Tibial artery (tissue), 4 donors: Measurements from ENCODE around the gene CNOT3.
"Not testable (repeated sequence)": the region's sequence is repeated elsewhere in the genome, so short reads cannot be mapped to it uniquely, and the experiment has no call there.

Experiments
- DNase-seq, 2 donors: peaks; one replicate each; pipeline ENCODE4 v3.0.0-alpha.2; 2019
- H3K27ac ChIP-seq, 2 donors: fragments of 200-600 bp; sonication (generic) in 1 of 2; 1 replicate in 1 of 2; 2 replicates in 1 of 2; pipeline ENCODE4 v1.5.1; 2018 to 2019; ENCODE audit warnings: mild to moderate bottlenecking in 1 of 2
- H3K27me3 ChIP-seq, 2 donors: fragments of 200-600 bp; sonication (generic) in 1 of 2; one replicate each; pipeline versions ENCODE4 v1.5.1 to v1.6.0; 2016 to 2019
- H3K36me3 ChIP-seq, 3 donors: fragments of 200-600 bp; sonication (generic) in 2 of 3; one replicate each; pipeline ENCODE4 v1.5.1; 2016 to 2019; ENCODE audit warnings: mild to moderate bottlenecking in 2 of 3
- H3K4me1 ChIP-seq, 4 donors: fragments of 200-600 bp; sonication (generic) in 2 of 4; 1 replicate in 3 of 4; 2 replicates in 1 of 4; pipeline ENCODE4 v1.5.1; 2016 to 2019
- H3K4me3 ChIP-seq, 2 donors: fragments of 200-600 bp; sonication (generic) in 1 of 2; 1 replicate in 1 of 2; 2 replicates in 1 of 2; pipeline ENCODE4 v1.5.1; 2018 to 2019; ENCODE audit warnings: mild to moderate bottlenecking in 2 of 2
- H3K9me3 ChIP-seq, 3 donors: fragments of 200-600 bp; sonication (generic) in 1 of 3; one replicate each; pipeline ENCODE4 v1.5.1; 2016 to 2019
- CTCF ChIP-seq, 2 experiments: fragments of 200-600 bp in 1 of 2; fragments of 450-650 bp in 1 of 2; IDR thresholded peaks; one replicate each; pipeline ENCODE4 v1.5.1; 2017 to 2019; ENCODE audit warnings: antibody characterized with exemption in 2 of 2, mild to moderate bottlenecking in 1 of 2, moderate library complexity in 1 of 2
- intact Hi-C: fragments of 100-400 bp; cut with DNase I; formaldehyde crosslinking; loops from one replicate; pipeline ENCODE4 v1.15.0; 2023; ENCODE audit warnings: low total_unique reads

CNOT3 gene

GRCh38 chr19:54191811-54192453 lies 54.4 kb downstream of the CNOT3 start:
- no peak for DNase-seq
- TF ChIP-seq CTCF (IDR thresholded peaks at IDR 0.05): no peak
- Histone ChIP-seq H3K27ac (peak overlapping the region; percentile 92 to 97), H3K9me3 (no peaks in the 10 kb centered on the region), H3K4me1 (peaks cover 4 to 24% (median 19%) of the 10 kb centered on the region in 4 donors), H3K27me3 (no peaks in the 10 kb centered on the region), H3K36me3 (peaks cover 8 to 32% (median 11%) of the 10 kb centered on the region in 3 donors), H3K4me3 (peak overlapping the region; percentile 71 to 82)
- intact Hi-C loops: no loop called here

DNA sequence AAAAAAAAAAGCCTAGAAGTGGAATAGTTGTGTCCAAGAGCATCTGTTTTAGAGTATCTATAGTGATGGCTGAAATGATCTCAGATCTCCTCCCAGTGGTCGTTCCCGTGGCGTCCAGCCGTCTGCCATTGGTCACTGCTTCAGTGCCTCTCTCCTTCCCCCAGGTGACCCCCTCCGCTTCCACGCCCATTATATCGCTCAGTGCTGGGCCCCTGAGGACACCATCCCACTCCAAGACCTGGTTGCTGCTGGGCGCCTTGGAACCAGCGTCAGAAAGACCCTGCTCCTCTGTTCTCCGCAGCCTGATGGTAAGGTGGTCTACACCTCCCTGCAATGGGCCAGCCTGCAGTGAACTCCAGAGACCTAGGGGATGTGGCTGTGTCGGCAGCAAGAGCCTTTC lies 55.4 kb downstream of the CNOT3 start:
- H3K9me3 ChIP-seq: no peaks in the 10 kb centered on the region
- no peak overlapping the region for H3K4me3 ChIP-seq
- intact Hi-C loops: no loop called here
- H3K27me3 ChIP-seq: no peaks in the 10 kb centered on the region
- no peak overlapping the region for H3K27ac ChIP-seq
- peaks cover 4 to 23% (median 18%) of the 10 kb centered on the region in 4 donors for H3K4me1 ChIP-seq
- no peak for TF ChIP-seq CTCF (IDR thresholded peaks at IDR 0.05)
- DNase-seq: no peak
- H3K36me3 ChIP-seq: peaks cover 8 to 32% (median 11%) of the 10 kb centered on the region in 3 donors

DNA sequence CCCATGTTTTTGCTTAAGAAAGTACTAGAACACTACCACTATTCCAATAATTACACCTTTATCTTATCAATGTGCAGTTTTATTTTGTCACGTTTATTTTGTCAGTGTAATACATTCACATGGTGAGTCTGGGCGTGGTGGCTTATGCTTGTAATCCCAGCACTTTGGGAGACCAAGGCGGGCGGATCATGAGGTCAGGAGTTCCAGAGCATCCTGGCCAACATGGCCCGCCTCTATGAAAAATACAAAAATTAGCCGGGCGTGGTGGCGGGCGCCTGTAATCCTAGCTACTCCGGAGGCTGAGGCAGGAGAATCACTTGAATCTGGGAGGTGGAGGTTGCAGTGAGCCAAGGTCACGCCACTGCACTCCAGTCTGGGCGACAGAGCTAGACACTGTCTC lies 56.9 kb downstream of the CNOT3 start:
- intact Hi-C loops, DNase-seq: not testable (repeated sequence)

GRCh38 chr19:54196536-54196935 lies 59.0 kb downstream of the CNOT3 start:
- no peak for TF ChIP-seq CTCF (IDR thresholded peaks at IDR 0.05)
- Histone ChIP-seq H3K4me1 (peaks cover 0 to 22% (median 13%) of the 10 kb centered on the region in 4 donors), H3K27ac (no peak overlapping the region), H3K36me3 (peaks cover 8 to 32% (median 11%) of the 10 kb centered on the region in 3 donors), H3K27me3 (no peaks in the 10 kb centered on the region), H3K4me3 (no peak overlapping the region), H3K9me3 (no peaks in the 10 kb centered on the region)
- intact Hi-C loops: no loop called here
- no peak for DNase-seq

More for the DNA sequence above, 56.9 kb downstream of the CNOT3 start:
- peaks cover 0 to 12% (median 9%) of the 10 kb centered on the region in 4 donors for H3K4me1 ChIP-seq
- not testable (repeated sequence) for H3K9me3 ChIP-seq, H3K4me3 ChIP-seq, H3K27me3 ChIP-seq, H3K27ac ChIP-seq
- H3K36me3 ChIP-seq: peaks cover 8 to 32% (median 11%) of the 10 kb centered on the region in 3 donors

- no peak for TF ChIP-seq CTCF (IDR thresholded peaks at IDR 0.05)
- H3K27ac ChIP-seq: no peak overlapping the region
- DNase-seq: no peak
- no peak overlapping the region for H3K4me3 ChIP-seq
- no peaks in the 10 kb centered on the region for H3K27me3 ChIP-seq
- H3K36me3 ChIP-seq: peaks cover 11 to 37% (median 12%) of the 10 kb centered on the region in 3 donors
- no peaks in the 10 kb centered on the region for H3K9me3 ChIP-seq
- peaks cover 0 to 22% (median 14%) of the 10 kb centered on the region in 4 donors for H3K4me1 ChIP-seq
- intact Hi-C loops: no loop called here
These were observed 59.6 kb downstream of the CNOT3 start for GRCh38 chr19:54197121-54197520.

DNA sequence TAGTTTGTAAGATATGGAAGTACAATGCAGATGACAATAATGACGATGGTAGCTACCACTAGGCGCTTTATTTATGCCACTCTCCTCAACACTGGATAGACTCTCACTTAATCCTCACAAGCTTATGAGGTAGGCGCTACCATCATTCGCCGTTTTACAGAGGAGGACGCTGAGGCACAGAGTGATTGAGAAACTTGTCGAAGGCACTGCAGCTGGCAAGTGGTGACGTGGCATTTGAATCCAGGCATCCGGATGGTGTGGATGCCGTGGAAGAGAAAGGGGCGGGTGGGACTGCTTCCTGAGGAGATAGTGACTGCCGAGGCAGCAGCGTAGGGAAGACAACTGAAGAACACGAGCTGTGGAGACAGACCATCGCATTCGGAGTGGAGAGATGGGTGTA lies 61.8 kb downstream of the CNOT3 start:
- DNase-seq: no peak
- no peak for TF ChIP-seq CTCF (IDR thresholded peaks at IDR 0.05)
- H3K27ac ChIP-seq: no peak overlapping the region
- H3K9me3 ChIP-seq: no peaks in the 10 kb centered on the region
- peaks cover 0 to 39% (median 32%) of the 10 kb centered on the region in 4 donors for H3K4me1 ChIP-seq
- peaks cover 12 to 45% (median 26%) of the 10 kb centered on the region in 3 donors for H3K36me3 ChIP-seq
- intact Hi-C loops: no loop called here
- H3K27me3 ChIP-seq: no peaks in the 10 kb centered on the region
- no peak overlapping the region for H3K4me3 ChIP-seq
